Mesothelial cell of epicardium (in vitro differentiated cells): ENCODE measurements around the gene SPATA24. TPM values are rescaled to one million over a fixed set of nuclear protein-coding genes. Genes with fewer than 3 reads are reported as not detected.

Experiments used
- DNase-seq, 2 experiments: peaks; one replicate each; pipeline ENCODE4 v3.0.0; 2021; ENCODE audit warnings: low spot score in 2 of 2; ENCODE audit not compliant: unreplicated experiment in 2 of 2
- H3K27ac Mint-ChIP-seq: 2 replicates; pipeline ENCODE4 v1.8.0; 2021; ENCODE audit warnings: mixed read lengths
- H3K27me3 Mint-ChIP-seq: 2 replicates; pipeline ENCODE4 v1.8.0; 2021; ENCODE audit warnings: low read depth, mixed read lengths
- H3K36me3 Mint-ChIP-seq: 2 replicates; pipeline ENCODE4 v1.8.0; 2021; ENCODE audit warnings: mixed read lengths
- H3K4me1 Mint-ChIP-seq: 2 replicates; pipeline ENCODE4 v1.8.0; 2021; ENCODE audit warnings: mixed read lengths
- H3K4me3 Mint-ChIP-seq: 2 replicates; pipeline ENCODE4 v1.8.0; 2021; ENCODE audit warnings: mild to moderate bottlenecking, moderate library complexity, mixed read lengths
- H3K9me3 Mint-ChIP-seq: 2 replicates; pipeline ENCODE4 v1.8.0; 2021; ENCODE audit warnings: mixed read lengths
- CTCF ChIP-seq: fragments of 200-600 bp; sonication (generic); IDR thresholded peaks from one replicate; pipeline ENCODE4 v1.5.0; 2021; ENCODE audit warnings: antibody characterized with exemption; ENCODE audit not compliant: unreplicated experiment
- total RNA-seq: library from RNA; stranded (reverse); gene quantifications from 3 replicates; pipeline ENCODE4 v1.2.1, GENCODE V29; 2021

Gene SPATA24
- total RNA-seq, 1 donor from 2014 or later, result 4.8 TPM

GRCh38 chr5:139386050-139386438, 17.8 kb downstream of the SPATA24 start:
- H3K4me3 Mint-ChIP-seq, result no peak overlapping the region
- DNase-seq, result no peak
- peaks cover 12% of the 10 kb centered on the region for H3K27me3 Mint-ChIP-seq

GRCh38 chr5:139385061-139386049, 18.5 kb downstream of the SPATA24 start:
- TF ChIP-seq CTCF, result no peak
- H3K4me1 Mint-ChIP-seq, result peaks cover 21% of the 10 kb centered on the region
- no peaks in the 10 kb centered on the region for H3K9me3 Mint-ChIP-seq
- no peak overlapping the region for H3K4me3 Mint-ChIP-seq
- peaks cover 5% of the 10 kb centered on the region for H3K27me3 Mint-ChIP-seq
- no peaks in the 10 kb centered on the region for H3K36me3 Mint-ChIP-seq
- no peak overlapping the region for H3K27ac Mint-ChIP-seq
- DNase-seq, result no peak

More at GRCh38 chr5:139386050-139386438, 17.8 kb downstream of the SPATA24 start:
- Mint-ChIP-seq H3K36me3 (no peaks in the 10 kb centered on the region), H3K4me1 (peaks cover 21% of the 10 kb centered on the region), H3K27ac (no peak overlapping the region), H3K9me3 (no peaks in the 10 kb centered on the region)
- no peak for TF ChIP-seq CTCF

- Mint-ChIP-seq H3K36me3 (no peaks in the 10 kb centered on the region), H3K27ac (no peak overlapping the region), H3K9me3 (no peaks in the 10 kb centered on the region), H3K4me3 (no peak overlapping the region), H3K4me1 (peaks cover 21% of the 10 kb centered on the region), H3K27me3 (peaks cover 1% of the 10 kb centered on the region)
- DNase-seq, result no peak
- no peak for TF ChIP-seq CTCF
Observed at GRCh38 chr5:139384591-139385051, 19.3 kb downstream of the SPATA24 start.

- Mint-ChIP-seq H3K4me1 (peaks cover 21% of the 10 kb centered on the region), H3K9me3 (no peaks in the 10 kb centered on the region), H3K27me3 (peaks cover 1% of the 10 kb centered on the region), H3K36me3 (no peaks in the 10 kb centered on the region), H3K4me3 (no peak overlapping the region), H3K27ac (no peak overlapping the region)
- TF ChIP-seq CTCF, result no peak
- DNase-seq, result no peak
Observed at GRCh38 chr5:139383993-139384590, 19.8 kb downstream of the SPATA24 start.

GRCh38 chr5:139383275-139383992, 20.5 kb downstream of the SPATA24 start, which contains the start of gene SLC23A1:
Gene SLC23A1, minus strand, starts transcription at chr5:139383297. Its CDS starts 44 bp downstream, at chr5:139383253.
- H3K27ac Mint-ChIP-seq, result no peak within 1 kb of the TSS
- H3K4me1 Mint-ChIP-seq, result peaks cover 21% of the 10 kb centered on the region
- no peak for TF ChIP-seq CTCF
- no peaks in the 10 kb centered on the region for H3K36me3 Mint-ChIP-seq
- H3K27me3 Mint-ChIP-seq, result peaks cover 1% of the 10 kb centered on the region
- H3K9me3 Mint-ChIP-seq, result no peaks in the 10 kb centered on the region
- no peak within 1 kb of the TSS for H3K4me3 Mint-ChIP-seq
- no peak for DNase-seq
